A673 (cell line): ENCODE results near the gene NAV2.

Experiments
- EZH2 ChIP-seq: fragments of 200-600 bp; sonication (generic); IDR thresholded peaks from 2 replicates; pipeline ENCODE4 v1.6.1; 2017; ENCODE audit warnings: borderline replicate concordance, low read depth, mild to moderate bottlenecking, mixed read lengths, antibody characterized with exemption, low read length; ENCODE audit not compliant: poor library complexity, severe bottlenecking
- TF ChIP-seq, protein P1 (sequence below): fragments of 300-800, 200-600 bp; sonication (generic); conservative IDR thresholded peaks from 2 replicates; pipeline ENCODE4 v1.5.1; 2017; ENCODE audit warnings: low read depth, mild to moderate bottlenecking, antibody characterized with exemption, low read length, moderate library complexity, mixed read lengths

DNA sequence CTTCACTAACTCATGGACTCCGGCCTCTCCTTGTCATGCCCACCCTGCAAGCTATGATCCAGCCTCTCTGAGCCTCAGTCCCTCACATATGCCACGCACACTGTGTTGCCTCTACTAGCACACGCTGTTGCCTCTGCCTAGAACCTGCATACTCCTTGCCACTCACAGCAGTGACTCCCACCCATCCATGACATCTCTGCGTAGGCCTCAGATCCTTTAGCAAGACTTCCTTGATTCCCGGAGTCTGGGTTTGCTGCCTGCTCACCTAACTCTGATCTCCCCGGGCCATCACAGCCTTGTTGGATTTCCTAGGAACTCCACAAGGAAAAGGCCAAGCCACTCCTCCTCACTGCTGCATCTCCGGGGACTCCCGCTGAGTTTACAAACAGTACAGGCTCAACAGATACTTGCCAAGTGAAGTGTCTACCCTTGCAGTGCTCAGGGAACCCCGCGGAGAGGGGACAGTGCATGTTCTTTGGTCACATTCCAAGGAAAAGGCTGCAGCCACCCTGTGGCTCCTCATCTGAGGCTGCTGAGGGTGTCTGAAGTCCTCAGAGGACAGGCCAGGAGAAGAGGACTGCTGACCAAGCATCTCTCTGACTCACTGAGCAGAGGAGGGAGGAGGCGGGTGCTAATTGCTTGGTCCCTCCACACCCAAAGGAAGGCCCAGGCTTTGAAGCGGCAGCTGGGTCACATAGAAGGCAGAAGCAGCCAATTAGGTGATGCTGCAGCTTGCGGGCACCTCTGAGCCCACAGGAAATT lies 42.4 kb upstream of the NAV2 start:
- TF ChIP-seq, protein P1, sequence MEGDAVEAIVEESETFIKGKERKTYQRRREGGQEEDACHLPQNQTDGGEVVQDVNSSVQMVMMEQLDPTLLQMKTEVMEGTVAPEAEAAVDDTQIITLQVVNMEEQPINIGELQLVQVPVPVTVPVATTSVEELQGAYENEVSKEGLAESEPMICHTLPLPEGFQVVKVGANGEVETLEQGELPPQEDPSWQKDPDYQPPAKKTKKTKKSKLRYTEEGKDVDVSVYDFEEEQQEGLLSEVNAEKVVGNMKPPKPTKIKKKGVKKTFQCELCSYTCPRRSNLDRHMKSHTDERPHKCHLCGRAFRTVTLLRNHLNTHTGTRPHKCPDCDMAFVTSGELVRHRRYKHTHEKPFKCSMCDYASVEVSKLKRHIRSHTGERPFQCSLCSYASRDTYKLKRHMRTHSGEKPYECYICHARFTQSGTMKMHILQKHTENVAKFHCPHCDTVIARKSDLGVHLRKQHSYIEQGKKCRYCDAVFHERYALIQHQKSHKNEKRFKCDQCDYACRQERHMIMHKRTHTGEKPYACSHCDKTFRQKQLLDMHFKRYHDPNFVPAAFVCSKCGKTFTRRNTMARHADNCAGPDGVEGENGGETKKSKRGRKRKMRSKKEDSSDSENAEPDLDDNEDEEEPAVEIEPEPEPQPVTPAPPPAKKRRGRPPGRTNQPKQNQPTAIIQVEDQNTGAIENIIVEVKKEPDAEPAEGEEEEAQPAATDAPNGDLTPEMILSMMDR = no peak
- TF ChIP-seq EZH2 = no peak
